Measurements from ENCODE around the gene PPP1R1B. TPM values are rescaled to one million over a fixed set of nuclear protein-coding genes. Genes with fewer than 3 reads are reported as not detected.
A peak's percentile ranks its signal among the peaks of the same experiment; 100 is the strongest.

Gene PPP1R1B
- total RNA-seq, 1 experiment from 2014 or later, result not detected

- DNase-seq, result no peak
- H3K36me3 ChIP-seq, result no peaks in the 10 kb centered on the region; the same call in 1 of the 2 replicates
- no peak overlapping the region for H3K4me3 ChIP-seq
- peaks cover 12% of the 10 kb centered on the region; the same call in 1 of the 2 replicates for H3K27me3 ChIP-seq
- no peaks in the 10 kb centered on the region for H3K9me3 ChIP-seq
These were observed 4.3 kb upstream of the PPP1R1B start for GRCh38 chr17:39622380-39623006.

GRCh38 chr17:39623356-39623950 lies 3.3 kb upstream of the PPP1R1B start:
- Histone ChIP-seq H3K9me3 (no peaks in the 10 kb centered on the region), H3K36me3 (no peaks in the 10 kb centered on the region; the same call in 1 of the 2 replicates), H3K27me3 (peaks cover 12% of the 10 kb centered on the region; the same call in 1 of the 2 replicates), H3K4me3 (no peak overlapping the region)
- DNase-seq, result peak; percentile 84

- Histone ChIP-seq H3K27me3 (peaks cover 12% of the 10 kb centered on the region; the same call in 1 of the 2 replicates), H3K4me3 (no peak overlapping the region), H3K36me3 (no peaks in the 10 kb centered on the region; the same call in 1 of the 2 replicates), H3K9me3 (no peaks in the 10 kb centered on the region)
- no peak for DNase-seq
These were observed 2.4 kb upstream of the PPP1R1B start for GRCh38 chr17:39624313-39624712.

- Histone ChIP-seq H3K4me3 (no peak overlapping the region), H3K36me3 (no peaks in the 10 kb centered on the region; the same call in 1 of the 2 replicates), H3K27me3 (peaks cover 12% of the 10 kb centered on the region; the same call in 1 of the 2 replicates), H3K9me3 (no peaks in the 10 kb centered on the region)
- DNase-seq, result peak; percentile 49
These were observed 1.5 kb upstream of the PPP1R1B start for GRCh38 chr17:39625198-39625785.

GRCh38 chr17:39627047-39627711 lies 427 bp downstream of the PPP1R1B start:
- H3K4me3 ChIP-seq, result no peak overlapping the region
- H3K36me3 ChIP-seq, result no peaks in the 10 kb centered on the region; the same call in 1 of the 2 replicates
- H3K9me3 ChIP-seq, result no peaks in the 10 kb centered on the region
- DNase-seq, result no peak
- H3K27me3 ChIP-seq, result peaks cover 9% of the 10 kb centered on the region; the same call in 1 of the 2 replicates

GRCh38 chr17:39627712-39628516 lies 1.2 kb downstream of the PPP1R1B start:
- H3K9me3 ChIP-seq, result no peaks in the 10 kb centered on the region
- H3K36me3 ChIP-seq, result no peaks in the 10 kb centered on the region
- peaks cover 9% of the 10 kb centered on the region; the same call in 1 of the 2 replicates for H3K27me3 ChIP-seq
- no peak for DNase-seq
- no peak overlapping the region for H3K4me3 ChIP-seq

- DNase-seq, result no peak
- Histone ChIP-seq H3K9me3 (no peaks in the 10 kb centered on the region), H3K36me3 (no peaks in the 10 kb centered on the region), H3K4me3 (no peak overlapping the region), H3K27me3 (peaks cover 9% of the 10 kb centered on the region; the same call in 1 of the 2 replicates)
These were observed 2.1 kb downstream of the PPP1R1B start for GRCh38 chr17:39628655-39629493.

GRCh38 chr17:39629494-39629880 lies 2.7 kb downstream of the PPP1R1B start:
- Histone ChIP-seq H3K4me3 (no peak overlapping the region), H3K9me3 (no peaks in the 10 kb centered on the region), H3K36me3 (no peaks in the 10 kb centered on the region), H3K27me3 (peaks cover 9% of the 10 kb centered on the region; the same call in 1 of the 2 replicates)
- DNase-seq, result no peak

- Histone ChIP-seq H3K4me3 (no peak overlapping the region), H3K36me3 (no peaks in the 10 kb centered on the region), H3K27me3 (peaks cover 9% of the 10 kb centered on the region; the same call in 1 of the 2 replicates), H3K9me3 (no peaks in the 10 kb centered on the region)
- DNase-seq, result no peak
These were observed 3.1 kb downstream of the PPP1R1B start for GRCh38 chr17:39629898-39630297.

GRCh38 chr17:39631403-39631802 lies 4.7 kb downstream of the PPP1R1B start:
- H3K4me3 ChIP-seq, result no peak overlapping the region
- DNase-seq, result no peak
- peaks cover 9% of the 10 kb centered on the region; the same call in 1 of the 2 replicates for H3K27me3 ChIP-seq
- no peaks in the 10 kb centered on the region for H3K9me3 ChIP-seq
- no peaks in the 10 kb centered on the region for H3K36me3 ChIP-seq

- Histone ChIP-seq H3K4me3 (no peak overlapping the region), H3K9me3 (no peaks in the 10 kb centered on the region), H3K36me3 (no peaks in the 10 kb centered on the region), H3K27me3 (peaks cover under 1% of the 10 kb centered on the region; the same call in 1 of the 2 replicates)
- no peak for DNase-seq
These were observed 5.6 kb downstream of the PPP1R1B start for GRCh38 chr17:39632153-39632941.

GRCh38 chr17:39633570-39634183 lies 6.9 kb downstream of the PPP1R1B start:
- no peaks in the 10 kb centered on the region for H3K27me3 ChIP-seq
- DNase-seq, result no peak
- no peaks in the 10 kb centered on the region for H3K9me3 ChIP-seq
- no peaks in the 10 kb centered on the region; the same call in 1 of the 2 replicates for H3K36me3 ChIP-seq
- no peak overlapping the region for H3K4me3 ChIP-seq

GRCh38 chr17:39634384-39634871 lies 7.7 kb downstream of the PPP1R1B start:
- DNase-seq, result no peak
- no peaks in the 10 kb centered on the region for H3K9me3 ChIP-seq
- H3K36me3 ChIP-seq, result no peaks in the 10 kb centered on the region; the same call in 1 of the 2 replicates
- H3K27me3 ChIP-seq, result no peaks in the 10 kb centered on the region
- H3K4me3 ChIP-seq, result no peak overlapping the region

GRCh38 chr17:39635614-39636176 lies 8.9 kb downstream of the PPP1R1B start:
- no peak for DNase-seq
- Histone ChIP-seq H3K9me3 (no peaks in the 10 kb centered on the region), H3K27me3 (no peaks in the 10 kb centered on the region), H3K36me3 (peaks cover 3% of the 10 kb centered on the region; the same call in 1 of the 2 replicates), H3K4me3 (no peak overlapping the region)
